PC-3 (cell line): Measurements from ENCODE around the gene SLC35B1.

Experiments
- EZH2 ChIP-seq: fragments of 300-600 bp; sonication (generic); IDR thresholded peaks from one replicate; pipeline ENCODE4 v1.6.1; 2017; ENCODE audit warnings: antibody characterized with exemption, mild to moderate bottlenecking, low read length; ENCODE audit not compliant: unreplicated experiment
- EZH2phosphoT487 ChIP-seq: fragments of 300-600 bp; sonication (generic); IDR thresholded peaks from 2 replicates; pipeline ENCODE4 v1.6.1; 2018; ENCODE audit warnings: mild to moderate bottlenecking, antibody characterized with exemption, low read length, borderline replicate concordance
- TF ChIP-seq, protein P1 (sequence below): fragments of 300-600 bp; sonication (generic); conservative IDR thresholded peaks from 2 replicates; pipeline ENCODE4 v1.5.1; 2017; ENCODE audit warnings: antibody characterized with exemption, low read depth, mild to moderate bottlenecking, low read length

DNA sequence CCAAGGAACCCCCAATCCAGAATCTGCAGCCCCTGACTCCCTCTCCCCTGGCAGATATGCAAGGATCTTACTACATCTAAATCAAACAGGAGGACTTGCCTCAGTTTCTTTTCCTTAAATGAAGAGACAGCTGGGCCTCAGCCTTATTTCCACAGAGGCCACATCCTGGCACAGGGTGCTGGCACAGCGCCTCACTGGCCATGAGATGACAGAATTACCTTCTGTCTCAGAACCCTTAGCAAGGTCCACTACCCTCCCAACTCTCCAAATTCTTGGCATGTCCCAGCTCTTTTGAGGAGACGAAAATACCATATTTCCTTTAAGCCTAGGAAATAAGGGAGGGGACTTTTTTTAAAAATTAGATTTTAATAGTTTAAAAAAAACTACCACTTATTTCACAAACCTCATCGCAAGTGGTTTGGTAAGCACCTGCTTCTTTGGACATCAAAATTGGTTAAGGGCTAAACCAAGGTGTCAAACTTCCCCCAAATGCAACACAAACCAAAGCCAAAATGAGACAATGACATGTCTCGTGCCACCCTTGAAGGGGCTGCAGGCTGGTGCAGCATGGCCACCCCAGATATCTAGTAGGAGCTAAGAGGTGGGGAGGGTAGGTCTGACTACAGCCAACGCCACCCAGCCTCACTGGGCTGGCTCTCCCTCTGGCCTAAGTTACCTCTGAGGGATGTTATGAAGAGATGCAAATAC is 30.8 kb upstream of the SLC35B1 start:
- TF ChIP-seq, protein P1, sequence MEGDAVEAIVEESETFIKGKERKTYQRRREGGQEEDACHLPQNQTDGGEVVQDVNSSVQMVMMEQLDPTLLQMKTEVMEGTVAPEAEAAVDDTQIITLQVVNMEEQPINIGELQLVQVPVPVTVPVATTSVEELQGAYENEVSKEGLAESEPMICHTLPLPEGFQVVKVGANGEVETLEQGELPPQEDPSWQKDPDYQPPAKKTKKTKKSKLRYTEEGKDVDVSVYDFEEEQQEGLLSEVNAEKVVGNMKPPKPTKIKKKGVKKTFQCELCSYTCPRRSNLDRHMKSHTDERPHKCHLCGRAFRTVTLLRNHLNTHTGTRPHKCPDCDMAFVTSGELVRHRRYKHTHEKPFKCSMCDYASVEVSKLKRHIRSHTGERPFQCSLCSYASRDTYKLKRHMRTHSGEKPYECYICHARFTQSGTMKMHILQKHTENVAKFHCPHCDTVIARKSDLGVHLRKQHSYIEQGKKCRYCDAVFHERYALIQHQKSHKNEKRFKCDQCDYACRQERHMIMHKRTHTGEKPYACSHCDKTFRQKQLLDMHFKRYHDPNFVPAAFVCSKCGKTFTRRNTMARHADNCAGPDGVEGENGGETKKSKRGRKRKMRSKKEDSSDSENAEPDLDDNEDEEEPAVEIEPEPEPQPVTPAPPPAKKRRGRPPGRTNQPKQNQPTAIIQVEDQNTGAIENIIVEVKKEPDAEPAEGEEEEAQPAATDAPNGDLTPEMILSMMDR = no peak
- TF ChIP-seq EZH2 (no peak), EZH2phosphoT487 (no peak)
